K562 (cell line): ENCODE measurements around the gene RGS3.

ENCODE experiments used
- JUN ChIP-seq, 2 experiments: sonication (generic) in 1 of 2; formaldehyde crosslinking in 1 of 2; IDR thresholded peaks; 2 replicates each; pipeline versions ENCODE4 v1.6.1 to v1.8.0; 2012 to 2022; ENCODE audit warnings: borderline replicate concordance in 2 of 2, mild to moderate bottlenecking in 2 of 2, improper control_type of control experiment in 1 of 2, low read depth in 1 of 2, low read length in 1 of 2, missing genetic modification reagents in 1 of 2
- POLR2A ChIP-seq: fragments of 450-650 bp; conservative IDR thresholded peaks from 2 replicates; pipeline ENCODE4 v1.6.1; 2016
- PRPF4 ChIP-seq: fragments of 200-400 bp; formaldehyde crosslinking; IDR thresholded peaks from one replicate; pipeline ENCODE4 v1.6.1; 2017; ENCODE audit warnings: low read length, low read depth, mild to moderate bottlenecking; ENCODE audit not compliant: insufficient read depth, poor library complexity, severe bottlenecking
- SMC3 ChIP-seq: conservative IDR thresholded peaks from 2 replicates; pipeline ENCODE4 v1.6.1; 2011; ENCODE audit warnings: low read depth, low read length, improper control_type of control experiment; ENCODE audit not compliant: insufficient read depth
- SOX6 ChIP-seq: fragments of 450-650 bp; IDR thresholded peaks from 2 replicates; pipeline ENCODE4 v1.6.1; 2014; ENCODE audit warnings: mild to moderate bottlenecking
- SREBF2 ChIP-seq: sonication (generic); formaldehyde crosslinking; IDR thresholded peaks from 2 replicates; pipeline ENCODE4 v1.4.0; 2020; ENCODE audit warnings: mild to moderate bottlenecking, missing genetic modification reagents
- SRF ChIP-seq, 2 experiments: fragments of 250-450, 450-650 bp in 1 of 2; sonication (Bioruptor Pico) in 1 of 2; sonication (generic) in 1 of 2; formaldehyde crosslinking; IDR thresholded peaks; 2 replicates each; pipeline versions ENCODE4 v1.5.0 to v1.5.1; 2020 to 2022; ENCODE audit warnings: mild to moderate bottlenecking in 1 of 2, missing genetic modification reagents in 1 of 2
- TAF1 ChIP-seq: IDR thresholded peaks from 2 replicates; pipeline ENCODE4 v1.6.1; 2011; ENCODE audit warnings: mild to moderate bottlenecking, low read length, moderate library complexity; ENCODE audit not compliant: insufficient read depth, control insufficient read depth, severe bottlenecking; ENCODE audit errors: extremely low read depth
- TCF7L2 ChIP-seq: fragments of 150-350 bp; IDR thresholded peaks from 2 replicates; pipeline ENCODE4 v1.6.1; 2016; ENCODE audit warnings: low read depth, mild to moderate bottlenecking, low read length, moderate library complexity

GRCh38 chr9:113541019-113541900 lies 77.7 kb downstream of the RGS3 start:
- no peak for TF ChIP-seq JUN (IDR thresholded peaks at IDR 0.05; ENCODE audit: borderline replicate concordance, low read depth, low read length)
- no peak for TF ChIP-seq JUN (CRISPR knock-in tag; IDR thresholded peaks at IDR 0.05; ENCODE audit: borderline replicate concordance)
- no peak for TF ChIP-seq SRF (CRISPR knock-in tag; IDR thresholded peaks at IDR 0.05)
- no peak for TF ChIP-seq SREBF2 (CRISPR knock-in tag)
- no peak for TF ChIP-seq SOX6
- TF ChIP-seq TAF1: no peak
- TF ChIP-seq PRPF4: no peak
- TF ChIP-seq TCF7L2: no peak
- peak; percentile 79 for TF ChIP-seq POLR2A
- no peak for TF ChIP-seq SMC3
